Adrenal gland (tissue), 12 donors: ENCODE results near the gene FMNL2. TPM values are rescaled to one million over a fixed set of nuclear protein-coding genes. Genes with fewer than 3 reads are reported as not detected.

Source experiments
- DNase-seq, 7 donors: peaks; one replicate each; pipeline ENCODE4 v3.0.0-alpha.2; 2019 to 2020
- H3K27ac ChIP-seq, 5 donors: fragments of 200-600 bp; sonication (generic) in 4 of 5; 1 replicate in 3 of 5; 2 replicates in 2 of 5; pipeline versions ENCODE4 v1.5.1 to v1.8.0; 2016 to 2020; ENCODE audit warnings: mild to moderate bottlenecking in 1 of 5
- H3K27me3 ChIP-seq: fragments of 200-600 bp; 2 replicates; pipeline ENCODE4 v1.8.0; 2021
- H3K36me3 ChIP-seq, 2 donors: fragments of 200-600 bp; replicated peaks in 1 of 2; 1 replicate in 1 of 2; 2 replicates in 1 of 2; pipeline versions ENCODE4 v1.5.1 to v1.8.0; 2018 to 2022
- H3K4me1 ChIP-seq, 2 donors: fragments of 200-600 bp; replicated peaks in 1 of 2; 1 replicate in 1 of 2; 2 replicates in 1 of 2; pipeline versions ENCODE4 v1.5.1 to v1.8.0; 2018 to 2021
- H3K4me3 ChIP-seq, 4 donors: fragments of 200-600 bp; sonication (generic) in 3 of 4; one replicate each; pipeline ENCODE4 v1.5.1; 2016 to 2018
- H3K9me3 ChIP-seq, 3 donors: fragments of 200-600 bp; sonication (generic) in 1 of 3; replicated peaks in 1 of 3; 1 replicate in 2 of 3; 2 replicates in 1 of 3; pipeline versions ENCODE4 v1.5.1 to v1.8.0; 2016 to 2021
- CTCF ChIP-seq, 6 experiments: fragments of 450-650 bp in 4 of 6; fragments of 200-600 bp in 2 of 6; sonication (generic) in 1 of 6; IDR thresholded peaks; 1 replicate in 5 of 6; 2 replicates in 1 of 6; pipeline versions ENCODE4 v1.5.1 to v1.8.0; 2016 to 2021; ENCODE audit warnings: antibody characterized with exemption in 6 of 6, mild to moderate bottlenecking in 2 of 6, moderate library complexity in 1 of 6
- POLR2A ChIP-seq, 2 donors: fragments of 450-650 bp; IDR thresholded peaks; one replicate each; pipeline ENCODE4 v1.6.1; 2017; ENCODE audit warnings: antibody characterized with exemption in 2 of 2, mild to moderate bottlenecking in 2 of 2, moderate library complexity in 1 of 2
- WGBS, 4 donors: extraction: QIAGEN DNeasy Blood & Tissue Kit in 2 of 4; methylation state at CpG; one replicate each; pipeline versions ENCODE4 v1.1.5 to v1.1.7; 2013 to 2017; 5-methylcytosine and 5-hydroxymethylcytosine counted together
- intact Hi-C, 2 donors: fragments of 100-400 bp; cut with DNase I; formaldehyde crosslinking; loops; one replicate each; pipeline versions ENCODE4 v1.14.1 to v1.15.0; 2022 to 2023
- polyA plus RNA-seq, 3 donors: library from polyadenylated mRNA; stranded (reverse); fragments of 200-250 nt in 2 of 3; fragments of 350-450 nt in 1 of 3; fragmentation: Illumina TruSeq in 1 of 3; extraction: RNeasy Lipid Tissue Mini Kit (QIAGEN cat#74804) in 1 of 3; gene quantifications; one replicate each; pipeline ENCODE4 v1.2.3, GENCODE V29; 2013 to 2014
- total RNA-seq, 9 donors: library from RNA; depleted of rRNA in 4 of 9; stranded (reverse); fragments of >200 nt in 4 of 9; fragments of 120-200 nt in 1 of 9; fragmentation: NEBNext Ultra II Directional in 1 of 9; extraction: Animal tissue kit (Norgen Biotek cat#: 25700) in 1 of 9; gene quantifications; one replicate each; pipeline versions ENCODE4 v1.1.0 to v1.2.4, GENCODE V29; 2013 to 2023
- donor health status: healthy with polysubstance abuse.
- donor health status: Bipolar disorder and iron deficiency.
- donor health status: DM: yes; HTN: yes; CAD: no.
- donor health status: DM: no; HTN: no; CAD: no.
- donor health status: DM: no; HTN: no; CAD: no.
- donor health status: DM: yes; HTN: yes; CAD: no.

Gene FMNL2
- total and polyA plus RNA-seq, 12 donors, result 23.5 to 54.2 (median 36.7) TPM

- no peak overlapping the region for H3K27ac ChIP-seq
Measured at GRCh38 chr2:152458441-152458940, 123.5 kb downstream of the FMNL2 start.

GRCh38 chr2:152459091-152459490 lies 124.1 kb downstream of the FMNL2 start:
- WGBS, 4 donors, result 91 to 97% (median 97%) methylated on average over 2 of the region's 2 CpGs
- no peaks in the 10 kb centered on the region for H3K36me3 ChIP-seq
- TF ChIP-seq POLR2A (IDR thresholded peaks at IDR 0.05) (no peak), CTCF (IDR thresholded peaks at IDR 0.05) (no peak)
- intact Hi-C loops, result no loop called here
- no peak overlapping the region for H3K27ac ChIP-seq
- H3K9me3 ChIP-seq, result no peaks in the 10 kb centered on the region
- H3K4me1 ChIP-seq, result peaks cover 4 to 19% of the 10 kb centered on the region in 2 donors
- no peaks in the 10 kb centered on the region for H3K27me3 ChIP-seq
- no peak overlapping the region for H3K4me3 ChIP-seq
- no peak for DNase-seq

More at GRCh38 chr2:152458441-152458940, 123.5 kb downstream of the FMNL2 start:
- TF ChIP-seq POLR2A (IDR thresholded peaks at IDR 0.05), result no peak
- no peak for TF ChIP-seq CTCF (IDR thresholded peaks at IDR 0.05)
- H3K36me3 ChIP-seq, result no peaks in the 10 kb centered on the region
- no peak for DNase-seq
- 92 to 96% (median 95%) methylated on average over 5 of the region's 5 CpGs for WGBS, 4 donors
- intact Hi-C loops, result no loop called here
- no peaks in the 10 kb centered on the region for H3K9me3 ChIP-seq
- peaks cover 0 to 13% of the 10 kb centered on the region in 2 donors for H3K4me1 ChIP-seq
- H3K27me3 ChIP-seq, result no peaks in the 10 kb centered on the region
- no peak overlapping the region for H3K4me3 ChIP-seq

- WGBS, 4 donors, result 92 to 95% (median 94%) methylated on average over 6 of the region's 6 CpGs
- intact Hi-C loops, result no loop called here
- Histone ChIP-seq H3K27ac (no peak overlapping the region), H3K4me1 (peaks cover 18 to 24% of the 10 kb centered on the region in 2 donors), H3K4me3 (no peak overlapping the region), H3K27me3 (no peaks in the 10 kb centered on the region), H3K36me3 (no peaks in the 10 kb centered on the region), H3K9me3 (no peaks in the 10 kb centered on the region)
- no peak for DNase-seq
- TF ChIP-seq POLR2A (IDR thresholded peaks at IDR 0.05) (no peak), CTCF (IDR thresholded peaks at IDR 0.05) (no peak)
Measured at GRCh38 chr2:152460567-152460966, 125.6 kb downstream of the FMNL2 start.

- Histone ChIP-seq H3K9me3 (no peaks in the 10 kb centered on the region), H3K36me3 (no peaks in the 10 kb centered on the region), H3K4me3 (no peak overlapping the region), H3K27me3 (no peaks in the 10 kb centered on the region), H3K27ac (no peak overlapping the region), H3K4me1 (peaks cover 34 to 40% of the 10 kb centered on the region in 2 donors)
- WGBS, 4 donors, result 90 to 99% (median 95%) methylated on average over 3 of the region's 3 CpGs
- no peak for TF ChIP-seq POLR2A (IDR thresholded peaks at IDR 0.05)
- TF ChIP-seq CTCF (IDR thresholded peaks at IDR 0.05), result no peak
- intact Hi-C loops, result no loop called here
- DNase-seq, result no peak
Measured at GRCh38 chr2:152462120-152462519, 127.1 kb downstream of the FMNL2 start.
